22Rv1 (cell line): ENCODE data around the gene SASH3.

Source experiments
- ZFX ChIP-seq: fragments of 450-650 bp; IDR thresholded peaks from 2 replicates; pipeline ENCODE4 v1.6.1; 2017; ENCODE audit warnings: antibody characterized with exemption, borderline replicate concordance
- TF ChIP-seq, protein P1 (sequence below): fragments of 450-650 bp; IDR thresholded peaks from 2 replicates; pipeline ENCODE4 v1.5.1; 2017; ENCODE audit warnings: mild to moderate bottlenecking

DNA sequence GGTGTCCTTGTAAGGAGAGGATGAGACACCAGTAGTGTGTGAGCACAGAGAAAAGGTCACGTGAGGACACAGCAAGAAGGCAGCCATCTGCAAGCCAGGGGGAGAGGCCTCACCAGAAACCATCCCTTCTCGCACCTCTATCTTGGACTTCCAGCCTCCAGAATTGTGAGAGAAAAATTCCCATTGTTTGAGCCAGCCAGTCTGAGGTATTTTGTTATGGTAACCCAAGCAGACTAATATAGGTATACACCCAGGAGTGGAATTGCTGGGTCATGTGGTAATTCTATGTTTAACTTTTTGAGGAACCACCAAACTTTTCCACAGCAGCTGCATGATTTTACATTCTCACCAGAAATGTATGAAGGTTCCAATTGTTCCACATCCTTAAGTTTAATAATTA, 38.4 kb downstream of the SASH3 start:
- TF ChIP-seq, protein P1, sequence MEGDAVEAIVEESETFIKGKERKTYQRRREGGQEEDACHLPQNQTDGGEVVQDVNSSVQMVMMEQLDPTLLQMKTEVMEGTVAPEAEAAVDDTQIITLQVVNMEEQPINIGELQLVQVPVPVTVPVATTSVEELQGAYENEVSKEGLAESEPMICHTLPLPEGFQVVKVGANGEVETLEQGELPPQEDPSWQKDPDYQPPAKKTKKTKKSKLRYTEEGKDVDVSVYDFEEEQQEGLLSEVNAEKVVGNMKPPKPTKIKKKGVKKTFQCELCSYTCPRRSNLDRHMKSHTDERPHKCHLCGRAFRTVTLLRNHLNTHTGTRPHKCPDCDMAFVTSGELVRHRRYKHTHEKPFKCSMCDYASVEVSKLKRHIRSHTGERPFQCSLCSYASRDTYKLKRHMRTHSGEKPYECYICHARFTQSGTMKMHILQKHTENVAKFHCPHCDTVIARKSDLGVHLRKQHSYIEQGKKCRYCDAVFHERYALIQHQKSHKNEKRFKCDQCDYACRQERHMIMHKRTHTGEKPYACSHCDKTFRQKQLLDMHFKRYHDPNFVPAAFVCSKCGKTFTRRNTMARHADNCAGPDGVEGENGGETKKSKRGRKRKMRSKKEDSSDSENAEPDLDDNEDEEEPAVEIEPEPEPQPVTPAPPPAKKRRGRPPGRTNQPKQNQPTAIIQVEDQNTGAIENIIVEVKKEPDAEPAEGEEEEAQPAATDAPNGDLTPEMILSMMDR: no peak
- no peak for TF ChIP-seq ZFX
